Measurements from ENCODE around the gene DCST2.

The DCST2 gene

GRCh38 chr1:155057788-155058211, 24.2 kb upstream of the DCST2 start:
- TF ChIP-seq EZH2 (IDR thresholded peaks at IDR 0.05; ENCODE audit: borderline replicate concordance, low read depth, low read length, severe bottlenecking) = no peak
- TF ChIP-seq, protein P1, sequence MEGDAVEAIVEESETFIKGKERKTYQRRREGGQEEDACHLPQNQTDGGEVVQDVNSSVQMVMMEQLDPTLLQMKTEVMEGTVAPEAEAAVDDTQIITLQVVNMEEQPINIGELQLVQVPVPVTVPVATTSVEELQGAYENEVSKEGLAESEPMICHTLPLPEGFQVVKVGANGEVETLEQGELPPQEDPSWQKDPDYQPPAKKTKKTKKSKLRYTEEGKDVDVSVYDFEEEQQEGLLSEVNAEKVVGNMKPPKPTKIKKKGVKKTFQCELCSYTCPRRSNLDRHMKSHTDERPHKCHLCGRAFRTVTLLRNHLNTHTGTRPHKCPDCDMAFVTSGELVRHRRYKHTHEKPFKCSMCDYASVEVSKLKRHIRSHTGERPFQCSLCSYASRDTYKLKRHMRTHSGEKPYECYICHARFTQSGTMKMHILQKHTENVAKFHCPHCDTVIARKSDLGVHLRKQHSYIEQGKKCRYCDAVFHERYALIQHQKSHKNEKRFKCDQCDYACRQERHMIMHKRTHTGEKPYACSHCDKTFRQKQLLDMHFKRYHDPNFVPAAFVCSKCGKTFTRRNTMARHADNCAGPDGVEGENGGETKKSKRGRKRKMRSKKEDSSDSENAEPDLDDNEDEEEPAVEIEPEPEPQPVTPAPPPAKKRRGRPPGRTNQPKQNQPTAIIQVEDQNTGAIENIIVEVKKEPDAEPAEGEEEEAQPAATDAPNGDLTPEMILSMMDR (IDR thresholded peaks at IDR 0.05; ENCODE audit: borderline replicate concordance, extremely low read depth, low read length, poor library complexity, severe bottlenecking) = peak; percentile 9
- H4K20me1 ChIP-seq (ENCODE audit: insufficient read depth, low read length) = peaks cover 27% of the 10 kb centered on the region
- DNase-seq (no peak), ATAC-seq (ENCODE audit: insufficient read depth, low read depth) (no peak)
- H3K27ac ChIP-seq (ENCODE audit: low read length) = no peak overlapping the region
- no peaks in the 10 kb centered on the region for H3K9me3 ChIP-seq (ENCODE audit: insufficient read depth, low read length, severe bottlenecking)
- H3K9ac ChIP-seq (ENCODE audit: low read depth, low read length) = no peak overlapping the region
- H2AFZ ChIP-seq (ENCODE audit: low read depth, low read length) = no peak overlapping the region
- no peaks in the 10 kb centered on the region for H3K36me3 ChIP-seq (ENCODE audit: insufficient read depth, low read length)
- no peak overlapping the region for H3K4me3 ChIP-seq (ENCODE audit: low read depth in 1 of 2, low read length in 2 of 2)
- H3K4me2 ChIP-seq (ENCODE audit: insufficient read depth, low read length) = no peak overlapping the region
- H3K4me1 ChIP-seq (ENCODE audit: insufficient read depth, low read length) = peaks cover 13% of the 10 kb centered on the region
- no peaks in the 10 kb centered on the region for H3K79me2 ChIP-seq (ENCODE audit: insufficient read depth, low read length)
- H3K27me3 ChIP-seq (ENCODE audit: insufficient read depth, low read length, poor library complexity) = peaks cover 9% of the 10 kb centered on the region

GRCh38 chr1:155057104-155057503, 23.5 kb upstream of the DCST2 start:
- H3K4me1 ChIP-seq (ENCODE audit: insufficient read depth, low read length) = peaks cover 7% of the 10 kb centered on the region
- H3K4me3 ChIP-seq (ENCODE audit: low read depth in 1 of 2, low read length in 2 of 2) = no peak overlapping the region
- peaks cover 11% of the 10 kb centered on the region for H3K27me3 ChIP-seq (ENCODE audit: insufficient read depth, low read length, poor library complexity)
- no peak overlapping the region for H3K9ac ChIP-seq (ENCODE audit: low read depth, low read length)
- peaks cover 24% of the 10 kb centered on the region for H4K20me1 ChIP-seq (ENCODE audit: insufficient read depth, low read length)
- DNase-seq (no peak), ATAC-seq (ENCODE audit: insufficient read depth, low read depth) (no peak)
- no peak overlapping the region for H2AFZ ChIP-seq (ENCODE audit: low read depth, low read length)
- no peaks in the 10 kb centered on the region for H3K36me3 ChIP-seq (ENCODE audit: insufficient read depth, low read length)
- H3K27ac ChIP-seq (ENCODE audit: low read length) = no peak overlapping the region
- H3K9me3 ChIP-seq (ENCODE audit: insufficient read depth, low read length, severe bottlenecking) = no peaks in the 10 kb centered on the region
- H3K4me2 ChIP-seq (ENCODE audit: insufficient read depth, low read length) = no peak overlapping the region
- no peaks in the 10 kb centered on the region for H3K79me2 ChIP-seq (ENCODE audit: insufficient read depth, low read length)
- TF ChIP-seq EZH2 (IDR thresholded peaks at IDR 0.05; ENCODE audit: borderline replicate concordance, low read depth, low read length, severe bottlenecking) = no peak
- TF ChIP-seq, protein P1 (IDR thresholded peaks at IDR 0.05; ENCODE audit: borderline replicate concordance, extremely low read depth, low read length, poor library complexity, severe bottlenecking) = no peak

DNA sequence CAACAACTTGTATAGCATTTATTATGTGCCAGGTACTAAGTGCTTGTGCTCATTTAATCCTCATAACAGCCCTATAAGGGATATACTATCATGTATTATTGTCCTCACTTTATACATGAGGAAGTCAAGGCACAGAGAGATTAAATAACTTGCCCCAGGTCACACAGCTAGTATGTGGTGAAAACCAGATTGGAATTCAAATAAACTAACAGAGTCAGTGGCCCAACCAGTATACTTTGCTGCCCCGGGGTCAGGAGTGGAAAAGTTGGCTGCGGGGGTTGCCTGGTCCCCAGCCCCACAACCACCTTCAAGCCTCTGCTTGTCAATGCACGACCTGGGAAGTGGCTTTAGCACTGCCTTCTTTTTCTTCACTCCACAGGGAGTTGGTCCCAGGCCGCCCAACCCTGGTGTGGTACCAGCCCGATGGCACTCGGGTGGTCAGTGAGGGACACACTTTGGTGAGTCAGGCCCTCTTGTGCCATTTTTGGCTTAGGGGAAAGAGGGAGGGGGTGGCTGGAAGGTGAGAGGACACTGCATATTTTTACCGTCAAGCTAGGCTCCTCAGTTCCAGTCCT, 20.0 kb upstream of the DCST2 start:
- Histone ChIP-seq H3K9ac (ENCODE audit: low read depth, low read length) (no peak overlapping the region), H3K9me3 (ENCODE audit: insufficient read depth, low read length, severe bottlenecking) (no peaks in the 10 kb centered on the region), H3K27ac (ENCODE audit: low read length) (no peak overlapping the region), H4K20me1 (ENCODE audit: insufficient read depth, low read length) (peaks cover 15% of the 10 kb centered on the region), H3K4me2 (ENCODE audit: insufficient read depth, low read length) (no peak overlapping the region), H3K4me1 (ENCODE audit: insufficient read depth, low read length) (peaks cover 15% of the 10 kb centered on the region), H3K4me3 (ENCODE audit: low read depth in 1 of 2, low read length in 2 of 2) (no peak overlapping the region), H3K79me2 (ENCODE audit: insufficient read depth, low read length) (no peaks in the 10 kb centered on the region), H3K27me3 (ENCODE audit: insufficient read depth, low read length, poor library complexity) (peaks cover 34% of the 10 kb centered on the region), H3K36me3 (ENCODE audit: insufficient read depth, low read length) (no peaks in the 10 kb centered on the region), H2AFZ (ENCODE audit: low read depth, low read length) (no peak overlapping the region)
- TF ChIP-seq, protein P1 (IDR thresholded peaks at IDR 0.05; ENCODE audit: borderline replicate concordance, extremely low read depth, low read length, poor library complexity, severe bottlenecking) = no peak
- TF ChIP-seq EZH2 (IDR thresholded peaks at IDR 0.05; ENCODE audit: borderline replicate concordance, low read depth, low read length, severe bottlenecking) = no peak
- no peak for ATAC-seq (ENCODE audit: insufficient read depth, low read depth)
- DNase-seq = no peak
